Neural cell (in vitro differentiated cells): ENCODE measurements around the gene TTLL5.

ENCODE experiments used
- EP300 ChIP-seq: fragments of 450-650 bp; conservative IDR thresholded peaks from 2 replicates; pipeline ENCODE4 v1.6.1; 2014; ENCODE audit warnings: antibody characterized with exemption, mild to moderate bottlenecking, moderate library complexity; ENCODE audit not compliant: poor library complexity, severe bottlenecking
- EZH2 ChIP-seq: fragments of 200-600, 300-800 bp; shearing (Covaris generic), sonication (generic); IDR thresholded peaks from 2 replicates; pipeline ENCODE4 v1.6.1; 2014; ENCODE audit warnings: antibody characterized with exemption, low read length, borderline replicate concordance, mild to moderate bottlenecking; ENCODE audit not compliant: insufficient read depth, poor library complexity, severe bottlenecking
- MXI1 ChIP-seq: fragments of 450-650 bp; conservative IDR thresholded peaks from 2 replicates; pipeline ENCODE4 v1.6.1; 2014; ENCODE audit warnings: antibody characterized with exemption, mild to moderate bottlenecking; ENCODE audit not compliant: poor library complexity, severe bottlenecking
- POLR2AphosphoS5 ChIP-seq: IDR thresholded peaks from 2 replicates; pipeline ENCODE4 v1.6.1; 2012
- RAD21 ChIP-seq: fragments of 450-650 bp; conservative IDR thresholded peaks from 2 replicates; pipeline ENCODE4 v1.6.1; 2014; ENCODE audit warnings: antibody characterized with exemption, mild to moderate bottlenecking, moderate library complexity
- SMC3 ChIP-seq: fragments of 450-650 bp; conservative IDR thresholded peaks from 2 replicates; pipeline ENCODE4 v1.6.1; 2014; ENCODE audit warnings: antibody characterized with exemption, mild to moderate bottlenecking, moderate library complexity; ENCODE audit not compliant: poor library complexity
- TAF1 ChIP-seq: IDR thresholded peaks from 2 replicates; pipeline ENCODE4 v1.6.1; 2012; ENCODE audit warnings: low read depth
- TF ChIP-seq, protein P1 (sequence below): fragments of 450-650 bp; IDR thresholded peaks from 2 replicates; pipeline ENCODE4 v1.5.1; 2014; ENCODE audit warnings: antibody characterized with exemption, mild to moderate bottlenecking, moderate library complexity; ENCODE audit not compliant: poor library complexity, severe bottlenecking
- TF ChIP-seq, protein P2 (sequence below): IDR thresholded peaks from 2 replicates; pipeline ENCODE4 v1.6.1; 2012; ENCODE audit warnings: borderline replicate concordance

DNA sequence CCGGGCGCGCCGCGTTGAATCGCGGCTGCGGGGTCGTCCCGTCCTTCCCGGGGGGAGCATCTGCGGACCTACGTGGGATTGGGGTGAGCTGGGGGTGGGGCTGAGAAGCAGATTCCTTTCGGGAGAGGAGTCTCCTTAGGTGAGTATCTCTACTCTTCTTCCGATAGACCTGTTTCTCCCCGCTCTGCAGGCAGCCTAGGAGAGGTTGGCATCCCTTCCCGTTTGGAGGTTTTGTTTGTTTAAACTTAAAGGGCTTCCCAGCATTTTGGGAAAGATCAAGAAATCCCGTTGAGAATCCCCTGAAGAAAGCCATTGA is 411 bp downstream of the TTLL5 start:
- TF ChIP-seq SMC3 = no peak
- TF ChIP-seq POLR2AphosphoS5 = no peak
- TF ChIP-seq, protein P1, sequence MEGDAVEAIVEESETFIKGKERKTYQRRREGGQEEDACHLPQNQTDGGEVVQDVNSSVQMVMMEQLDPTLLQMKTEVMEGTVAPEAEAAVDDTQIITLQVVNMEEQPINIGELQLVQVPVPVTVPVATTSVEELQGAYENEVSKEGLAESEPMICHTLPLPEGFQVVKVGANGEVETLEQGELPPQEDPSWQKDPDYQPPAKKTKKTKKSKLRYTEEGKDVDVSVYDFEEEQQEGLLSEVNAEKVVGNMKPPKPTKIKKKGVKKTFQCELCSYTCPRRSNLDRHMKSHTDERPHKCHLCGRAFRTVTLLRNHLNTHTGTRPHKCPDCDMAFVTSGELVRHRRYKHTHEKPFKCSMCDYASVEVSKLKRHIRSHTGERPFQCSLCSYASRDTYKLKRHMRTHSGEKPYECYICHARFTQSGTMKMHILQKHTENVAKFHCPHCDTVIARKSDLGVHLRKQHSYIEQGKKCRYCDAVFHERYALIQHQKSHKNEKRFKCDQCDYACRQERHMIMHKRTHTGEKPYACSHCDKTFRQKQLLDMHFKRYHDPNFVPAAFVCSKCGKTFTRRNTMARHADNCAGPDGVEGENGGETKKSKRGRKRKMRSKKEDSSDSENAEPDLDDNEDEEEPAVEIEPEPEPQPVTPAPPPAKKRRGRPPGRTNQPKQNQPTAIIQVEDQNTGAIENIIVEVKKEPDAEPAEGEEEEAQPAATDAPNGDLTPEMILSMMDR = no peak
- no peak for TF ChIP-seq TAF1
- no peak for TF ChIP-seq RAD21
- TF ChIP-seq, protein P2, sequence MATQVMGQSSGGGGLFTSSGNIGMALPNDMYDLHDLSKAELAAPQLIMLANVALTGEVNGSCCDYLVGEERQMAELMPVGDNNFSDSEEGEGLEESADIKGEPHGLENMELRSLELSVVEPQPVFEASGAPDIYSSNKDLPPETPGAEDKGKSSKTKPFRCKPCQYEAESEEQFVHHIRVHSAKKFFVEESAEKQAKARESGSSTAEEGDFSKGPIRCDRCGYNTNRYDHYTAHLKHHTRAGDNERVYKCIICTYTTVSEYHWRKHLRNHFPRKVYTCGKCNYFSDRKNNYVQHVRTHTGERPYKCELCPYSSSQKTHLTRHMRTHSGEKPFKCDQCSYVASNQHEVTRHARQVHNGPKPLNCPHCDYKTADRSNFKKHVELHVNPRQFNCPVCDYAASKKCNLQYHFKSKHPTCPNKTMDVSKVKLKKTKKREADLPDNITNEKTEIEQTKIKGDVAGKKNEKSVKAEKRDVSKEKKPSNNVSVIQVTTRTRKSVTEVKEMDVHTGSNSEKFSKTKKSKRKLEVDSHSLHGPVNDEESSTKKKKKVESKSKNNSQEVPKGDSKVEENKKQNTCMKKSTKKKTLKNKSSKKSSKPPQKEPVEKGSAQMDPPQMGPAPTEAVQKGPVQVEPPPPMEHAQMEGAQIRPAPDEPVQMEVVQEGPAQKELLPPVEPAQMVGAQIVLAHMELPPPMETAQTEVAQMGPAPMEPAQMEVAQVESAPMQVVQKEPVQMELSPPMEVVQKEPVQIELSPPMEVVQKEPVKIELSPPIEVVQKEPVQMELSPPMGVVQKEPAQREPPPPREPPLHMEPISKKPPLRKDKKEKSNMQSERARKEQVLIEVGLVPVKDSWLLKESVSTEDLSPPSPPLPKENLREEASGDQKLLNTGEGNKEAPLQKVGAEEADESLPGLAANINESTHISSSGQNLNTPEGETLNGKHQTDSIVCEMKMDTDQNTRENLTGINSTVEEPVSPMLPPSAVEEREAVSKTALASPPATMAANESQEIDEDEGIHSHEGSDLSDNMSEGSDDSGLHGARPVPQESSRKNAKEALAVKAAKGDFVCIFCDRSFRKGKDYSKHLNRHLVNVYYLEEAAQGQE = no peak
- no peak for TF ChIP-seq MXI1
- TF ChIP-seq EZH2 = no peak
- TF ChIP-seq EP300 = no peak
